ENCODE measurements around the gene UTP18.
"Not testable (repeated sequence)": the region's sequence is repeated elsewhere in the genome, so short reads cannot be mapped to it uniquely, and the experiment has no call there.

UTP18 gene

DNA sequence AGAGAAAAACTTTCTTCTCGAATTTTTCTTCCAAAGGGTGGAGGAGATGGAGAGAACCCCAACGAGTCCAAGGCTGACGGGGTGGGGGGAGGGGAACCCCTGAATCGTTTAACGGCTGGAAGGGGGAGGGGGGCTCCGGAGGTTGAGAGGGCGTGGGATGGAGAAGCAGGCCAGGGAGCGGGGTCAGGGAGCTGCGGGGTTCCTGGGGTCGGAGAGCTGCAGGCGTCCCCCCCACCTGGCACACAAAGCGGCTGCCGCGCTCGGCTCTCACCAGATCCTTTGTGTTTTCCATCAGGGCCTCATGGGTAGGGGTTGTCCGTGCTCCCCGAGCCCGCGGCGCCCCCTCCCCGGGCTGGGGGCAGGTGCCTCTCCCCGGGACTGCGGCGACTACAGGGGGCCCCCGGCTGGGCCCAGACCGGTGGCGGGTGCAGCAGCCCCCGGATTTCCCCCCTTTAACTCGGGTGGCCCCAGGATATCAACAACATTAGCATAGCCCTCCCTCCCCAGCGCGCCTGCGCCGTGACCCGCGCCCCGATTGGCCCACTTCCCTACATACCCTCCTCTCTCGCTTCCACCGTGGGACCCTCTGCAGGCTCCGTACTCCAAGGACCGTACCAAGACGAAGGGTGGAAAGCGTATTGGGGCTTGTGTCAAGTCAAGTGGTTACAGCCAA is 646 bp upstream of the UTP18 start, which contains the start of gene MBTD1:
Gene MBTD1, minus strand, starts transcription at position 486 of the 673 bp plus-strand sequence. CDS start 34,888 bp downstream, outside the sequence.
- peak; percentile 93 for DNase-seq (ENCODE audit: low read depth)

DNA sequence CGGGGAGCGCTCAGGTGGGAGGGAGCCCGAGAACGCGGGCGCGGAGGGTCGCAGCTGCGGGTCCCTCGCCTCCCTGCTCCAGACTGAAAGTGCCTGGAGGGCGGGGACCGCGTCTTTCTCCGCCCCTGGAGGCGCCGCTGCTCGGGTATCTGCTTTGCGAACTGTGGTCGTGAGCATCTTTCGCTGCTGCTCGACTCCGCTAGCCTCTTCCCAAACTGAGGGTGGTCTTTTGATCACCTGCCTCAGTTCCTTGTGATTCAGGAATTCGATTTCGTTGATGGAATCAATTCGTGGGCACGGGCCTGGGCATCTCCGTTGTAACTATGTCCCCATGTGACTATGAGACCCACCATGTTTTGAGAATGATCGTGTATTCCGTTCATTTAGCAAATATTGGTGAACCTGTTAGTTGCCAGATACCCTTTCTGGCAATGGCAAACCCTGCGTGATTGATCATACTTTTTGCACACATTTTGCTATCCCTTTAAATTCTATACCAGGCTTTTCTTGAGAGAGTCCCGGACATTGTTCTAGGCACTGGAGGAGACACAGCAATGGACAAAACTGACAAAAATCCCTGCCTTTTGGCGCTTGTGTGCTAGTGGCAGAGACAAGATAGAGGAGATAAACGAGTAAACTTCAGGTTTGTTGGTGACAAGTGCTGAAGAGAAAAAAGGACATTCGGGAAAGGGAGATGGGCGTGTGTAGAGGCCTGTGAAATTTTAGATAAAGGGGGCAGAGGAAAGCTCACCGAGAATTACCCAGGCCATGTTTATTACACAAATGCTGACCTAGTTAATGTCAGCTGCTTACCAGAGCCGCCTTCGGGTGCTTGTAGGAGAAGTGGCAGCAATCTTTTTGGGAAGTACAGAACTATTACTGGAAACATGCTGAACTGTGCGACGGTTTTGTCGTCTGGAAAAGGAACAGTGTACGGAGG is 948 bp downstream of the UTP18 start:
- DNase-seq (ENCODE audit: low read depth) = no peak

DNA sequence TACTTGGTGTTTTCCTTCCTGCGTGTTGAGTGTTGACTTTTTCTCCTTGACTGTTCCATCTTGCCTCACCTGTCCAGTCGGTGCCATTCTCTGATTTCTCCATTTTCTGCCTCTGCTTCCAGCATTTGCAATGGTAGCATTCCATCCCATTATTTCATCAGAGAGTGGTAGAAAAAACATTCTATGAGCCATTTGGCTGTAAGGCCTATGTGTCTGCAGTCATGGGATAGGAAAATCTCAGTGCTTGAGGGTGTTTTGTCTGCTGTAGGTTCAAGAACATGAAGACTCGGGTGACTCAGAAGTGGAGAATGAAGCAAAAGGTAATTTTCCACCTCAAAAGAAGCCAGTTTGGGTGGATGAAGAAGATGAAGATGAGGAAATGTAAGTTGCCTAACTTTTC is 2.7 kb downstream of the UTP18 start:
- no peak for DNase-seq (ENCODE audit: low read depth)

GRCh38 chr17:51264466-51264865 is 4.1 kb downstream of the UTP18 start:
- not testable (repeated sequence) for DNase-seq (ENCODE audit: low read depth)

- no peak for DNase-seq (ENCODE audit: low read depth)
Observed at GRCh38 chr17:51269991-51270390, 9.6 kb downstream of the UTP18 start.

GRCh38 chr17:51270636-51271035 is 10.3 kb downstream of the UTP18 start:
- DNase-seq (ENCODE audit: low read depth) = no peak

DNA sequence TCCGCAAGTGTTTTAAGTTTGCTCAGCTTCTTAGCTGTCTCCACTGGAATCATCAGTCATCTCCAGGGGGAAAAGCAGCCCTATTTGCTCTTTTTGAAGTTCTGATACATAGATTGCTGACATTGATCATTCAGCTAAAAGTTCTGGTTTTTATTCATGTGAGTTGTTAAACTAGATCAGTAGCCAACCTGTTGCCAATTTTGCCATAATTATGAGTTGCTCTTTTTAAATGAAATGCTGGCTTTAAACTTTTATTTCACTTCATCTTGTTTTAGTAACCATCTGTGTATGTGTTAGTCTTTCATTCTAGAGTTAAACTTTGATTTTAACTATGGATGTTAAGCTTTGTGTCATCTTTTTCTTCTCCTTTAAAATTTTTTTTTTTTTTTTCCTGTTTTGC is 12.5 kb downstream of the UTP18 start:
- no peak for DNase-seq (ENCODE audit: low read depth)

- DNase-seq (ENCODE audit: low read depth) = no peak
Observed at GRCh38 chr17:51275381-51275780, 15.0 kb downstream of the UTP18 start.

GRCh38 chr17:51279183-51279582 is 18.8 kb downstream of the UTP18 start:
- no peak for DNase-seq (ENCODE audit: low read depth)

DNA sequence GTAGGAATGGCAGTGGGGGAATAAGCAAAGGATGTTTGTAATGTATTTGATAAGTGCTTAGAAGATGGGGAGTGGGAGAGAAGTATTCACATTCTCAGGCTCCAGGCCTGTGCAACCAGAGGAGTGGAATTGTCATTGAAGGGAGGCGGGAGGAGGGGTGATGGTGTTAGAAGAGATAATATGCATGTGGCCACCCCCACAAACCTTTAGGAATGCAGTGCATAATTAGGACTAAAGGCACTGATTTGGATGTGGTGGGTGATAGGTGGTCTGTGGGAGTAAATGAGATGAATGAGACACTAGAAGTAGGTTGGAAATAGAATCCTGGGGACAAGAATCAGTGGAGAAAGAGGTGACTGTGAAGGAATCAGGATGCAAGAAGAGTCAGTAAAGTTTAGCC is 27.1 kb downstream of the UTP18 start:
- DNase-seq (ENCODE audit: low read depth) = no peak

DNA sequence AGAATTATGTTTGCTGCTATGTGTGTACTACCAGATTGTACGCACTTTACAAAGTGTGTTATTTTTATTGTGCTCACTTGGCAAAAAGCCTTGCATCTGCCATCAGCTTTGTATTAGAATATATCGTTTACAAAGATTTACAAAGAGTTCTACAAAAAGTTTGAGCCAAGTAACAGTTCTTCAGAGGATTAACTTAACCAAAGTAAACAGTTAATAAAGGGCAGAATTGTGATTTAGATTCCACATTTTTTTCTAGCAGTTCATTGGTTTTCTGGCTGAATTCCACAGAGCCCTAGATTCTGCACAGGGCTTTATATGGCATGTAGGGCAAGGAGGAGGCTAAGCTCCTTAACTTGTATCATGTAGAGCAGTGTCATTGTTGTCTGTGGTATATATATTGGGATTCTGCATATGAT is 29.4 kb downstream of the UTP18 start:
- DNase-seq (ENCODE audit: low read depth) = no peak

- DNase-seq (ENCODE audit: low read depth) = not testable (repeated sequence)
Observed at GRCh38 chr17:51294338-51294737, 34.0 kb downstream of the UTP18 start.

DNA sequence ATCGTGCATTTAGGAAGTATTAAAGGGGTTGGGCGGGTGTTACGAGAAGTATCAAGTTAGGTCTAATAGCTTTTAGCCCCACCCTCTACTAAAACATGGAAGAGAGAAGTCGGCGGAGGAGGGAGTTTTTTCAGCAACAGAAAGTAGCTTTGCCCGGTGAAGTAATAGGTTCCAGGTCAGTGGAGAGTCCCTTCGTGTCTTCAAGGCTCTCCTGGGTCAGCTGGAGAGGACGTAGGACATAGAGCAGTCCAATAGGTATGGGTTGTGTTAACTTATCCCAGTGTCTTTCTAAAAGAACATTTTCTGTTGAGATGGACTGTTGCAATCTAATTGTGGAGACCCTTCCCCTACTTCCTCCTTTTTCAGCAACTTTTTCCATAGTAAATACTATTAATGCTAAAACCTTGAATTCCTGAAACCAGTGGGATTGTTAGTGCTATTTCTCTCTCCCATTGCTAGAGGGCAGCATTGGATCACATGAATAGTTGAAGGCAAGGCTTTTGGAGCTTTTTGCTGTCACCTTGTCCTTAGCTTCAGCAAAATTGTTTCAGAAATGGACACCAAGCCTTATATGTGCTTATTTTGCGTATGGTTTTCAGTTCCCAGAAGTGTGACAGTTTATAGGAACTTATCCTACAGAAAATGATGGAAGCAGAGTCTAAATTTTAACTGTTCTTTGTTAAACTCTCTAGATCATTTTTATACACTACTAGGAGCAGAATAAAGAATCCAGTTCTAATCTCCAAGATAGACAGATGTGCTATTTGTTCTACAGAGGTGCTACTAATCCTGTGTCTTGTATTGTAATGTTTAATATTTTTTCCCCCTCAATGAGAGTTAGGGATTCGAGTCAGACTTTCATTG is 38.4 kb downstream of the UTP18 start:
- no peak for DNase-seq (ENCODE audit: low read depth)

DNA sequence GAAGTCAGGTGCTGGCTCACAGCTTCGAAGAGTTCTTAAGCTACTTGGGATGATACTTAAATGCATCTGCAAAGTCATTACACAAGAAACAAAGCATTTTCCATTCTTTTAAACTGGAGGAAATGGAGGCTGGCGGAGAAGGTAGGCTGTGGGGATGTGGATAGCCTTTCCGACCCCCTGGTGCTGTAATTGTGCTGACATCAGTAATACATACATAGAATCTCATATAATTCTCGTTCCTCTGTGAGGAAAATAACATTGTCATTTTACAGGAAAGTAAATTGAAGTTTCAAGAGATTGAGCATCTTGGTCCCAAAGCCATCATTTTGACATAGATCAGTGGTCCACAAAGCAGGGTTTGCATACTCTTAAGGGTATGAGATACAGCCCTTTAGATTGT is 39.5 kb downstream of the UTP18 start:
- no peak for DNase-seq (ENCODE audit: low read depth)

DNA sequence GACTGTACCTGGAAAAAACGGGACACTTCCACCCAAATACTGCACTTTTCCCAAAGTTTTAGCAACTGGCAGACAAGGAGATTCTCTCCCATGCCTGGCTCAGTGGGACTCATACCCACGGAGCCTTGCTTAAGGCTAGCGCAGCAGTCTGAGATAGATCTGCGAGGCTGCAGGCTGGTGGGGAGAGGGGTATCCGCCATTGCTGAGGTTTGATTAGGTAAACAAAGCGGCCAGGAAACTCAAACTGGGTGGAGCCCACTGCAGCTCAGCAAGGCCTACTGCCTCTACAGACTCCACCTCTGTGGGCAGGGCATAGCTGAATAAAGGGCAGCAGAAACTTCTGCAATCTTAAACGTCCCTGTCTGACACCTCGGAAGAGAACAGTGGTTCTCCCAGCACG is 44.8 kb downstream of the UTP18 start:
- DNase-seq (ENCODE audit: low read depth) = no peak

- DNase-seq (ENCODE audit: low read depth) = not testable (repeated sequence)
Observed at GRCh38 chr17:51312003-51312402, 51.7 kb downstream of the UTP18 start.

DNA sequence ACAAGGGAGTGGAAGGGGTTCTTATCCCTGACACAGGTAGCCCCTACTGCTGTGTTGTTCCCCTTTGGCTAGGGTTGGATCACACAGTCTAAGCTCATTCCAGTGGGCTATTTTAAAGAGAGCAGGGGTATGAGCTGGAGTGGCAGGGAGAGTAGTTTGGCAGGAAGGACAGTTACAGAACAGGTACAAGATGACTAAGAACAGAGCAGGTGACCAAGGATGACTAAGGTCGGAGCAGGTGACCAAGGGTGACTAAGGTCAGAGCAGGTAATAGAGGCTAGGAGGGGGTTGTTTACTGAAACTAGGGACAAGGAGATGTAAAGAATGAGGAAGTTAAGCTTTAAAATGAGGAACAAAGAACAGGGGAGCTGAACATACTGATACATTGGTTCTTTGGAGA is 58.8 kb downstream of the UTP18 start:
- DNase-seq (ENCODE audit: low read depth) = no peak

- no peak for DNase-seq (ENCODE audit: low read depth)
Observed at GRCh38 chr17:51322390-51323029, 62.2 kb downstream of the UTP18 start.

- DNase-seq (ENCODE audit: low read depth) = no peak
Observed at GRCh38 chr17:51325471-51325870, 65.1 kb downstream of the UTP18 start.

DNA sequence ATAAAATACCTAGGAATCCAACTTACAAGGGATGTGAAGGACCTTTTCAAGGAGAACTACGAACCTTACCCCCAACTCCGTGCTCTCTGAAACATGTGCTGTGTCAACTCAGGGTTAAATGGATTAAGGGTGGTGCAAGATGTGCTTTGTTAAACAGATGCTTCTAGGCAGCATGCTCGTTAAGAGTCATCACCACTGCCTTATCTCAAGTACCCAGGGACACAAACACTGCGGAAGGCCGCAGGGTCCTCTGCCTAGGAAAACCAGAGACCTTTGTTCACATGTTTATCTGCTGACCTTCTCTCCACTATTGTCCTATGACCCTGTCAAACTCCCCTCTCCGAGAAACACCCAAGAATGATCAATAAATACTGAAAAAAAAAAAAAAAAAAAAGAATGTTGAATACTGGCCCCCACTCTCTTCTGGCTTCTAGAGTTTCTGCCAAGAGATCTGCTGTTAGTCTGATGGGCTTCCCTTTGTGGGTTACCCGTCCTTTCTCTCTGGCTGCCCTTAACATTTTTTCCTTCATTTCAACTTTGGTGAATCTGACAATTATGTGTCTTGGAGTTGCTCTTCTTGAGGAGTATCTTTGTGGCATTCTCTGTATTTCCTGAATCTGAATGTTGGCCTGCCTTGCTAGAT is 70.6 kb downstream of the UTP18 start:
- DNase-seq (ENCODE audit: low read depth) = not testable (repeated sequence)

DNA sequence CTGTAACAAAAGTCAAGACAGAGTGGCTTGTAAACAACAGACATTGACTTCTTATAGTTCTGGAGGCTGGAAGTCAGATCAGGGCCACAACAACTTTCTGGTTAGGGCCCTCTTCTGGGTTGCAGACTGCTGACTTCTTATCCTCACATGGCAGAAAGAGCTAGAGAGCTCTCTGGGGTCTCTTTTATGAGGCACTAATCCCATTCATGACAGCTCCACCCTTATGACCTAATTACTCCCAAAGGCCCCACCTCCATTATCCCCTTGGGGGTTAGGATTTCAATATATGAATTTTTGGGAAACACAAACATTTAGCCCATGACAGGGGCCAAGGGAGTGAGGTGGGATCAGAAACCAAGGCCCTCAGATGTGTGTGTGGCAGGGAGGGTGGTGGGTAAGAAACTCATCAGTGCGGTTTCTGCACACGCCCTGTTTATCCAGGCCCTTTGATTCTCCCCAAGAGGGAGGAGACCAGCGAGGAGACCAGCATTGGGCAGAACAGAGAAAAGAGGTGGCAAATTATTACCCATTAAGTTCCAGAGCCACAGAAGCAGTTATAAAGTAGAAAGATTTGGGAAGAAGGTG is 74.8 kb downstream of the UTP18 start:
- DNase-seq (ENCODE audit: low read depth) = no peak
